Liver (tissue), 9 donors: Measurements from ENCODE around the gene SNRPD2. TPM values are rescaled to one million over a fixed set of nuclear protein-coding genes. Genes with fewer than 3 reads are reported as not detected.
A peak's percentile ranks its signal among the peaks of the same experiment; 100 is the strongest.
"Not testable (repeated sequence)": the region's sequence is repeated elsewhere in the genome, so short reads cannot be mapped to it uniquely, and the experiment has no call there.

Experiments used
- DNase-seq: peaks from one replicate; pipeline ENCODE4 v3.0.0-alpha.2; 2017; ENCODE audit warnings: low spot score
- H3K27ac ChIP-seq, 2 donors: one replicate each; pipeline ENCODE4 v1.7.0; 2013; ENCODE audit warnings: inconsistent platforms in 2 of 2, low read length in 2 of 2, control low read depth in 1 of 2, low read depth in 1 of 2, mild to moderate bottlenecking in 1 of 2
- H3K27me3 ChIP-seq, 4 donors: one replicate each; pipeline versions ENCODE4 v1.6.1 to v1.7.0; 2013; ENCODE audit warnings: low read length in 3 of 4, inconsistent platforms in 1 of 4, mild to moderate bottlenecking in 1 of 4, moderate library complexity in 1 of 4; ENCODE audit not compliant: control insufficient read depth in 4 of 4, insufficient read depth in 4 of 4
- H3K36me3 ChIP-seq, 4 donors: one replicate each; pipeline versions ENCODE4 v1.6.1 to v1.7.0; 2013; ENCODE audit warnings: low read length in 3 of 4, mild to moderate bottlenecking in 3 of 4, low read depth in 1 of 4, moderate library complexity in 1 of 4; ENCODE audit not compliant: control insufficient read depth in 4 of 4, insufficient read depth in 3 of 4
- H3K4me1 ChIP-seq, 4 donors: one replicate each; pipeline versions ENCODE4 v1.6.1 to v1.7.0; 2013; ENCODE audit warnings: low read length in 3 of 4, mild to moderate bottlenecking in 3 of 4, moderate library complexity in 1 of 4; ENCODE audit not compliant: control insufficient read depth in 4 of 4, insufficient read depth in 4 of 4
- H3K4me3 ChIP-seq, 3 donors: one replicate each; pipeline versions ENCODE4 v1.6.1 to v1.7.0; 2013; ENCODE audit warnings: low read length in 3 of 3, control low read depth in 1 of 3, low read depth in 1 of 3, mild to moderate bottlenecking in 1 of 3
- H3K9ac ChIP-seq, 2 donors: one replicate each; pipeline ENCODE4 v1.7.0; 2013; ENCODE audit warnings: low read length in 2 of 2, mild to moderate bottlenecking in 2 of 2, moderate library complexity in 2 of 2, control low read depth in 1 of 2, low read depth in 1 of 2
- H3K9me3 ChIP-seq, 4 donors: one replicate each; pipeline versions ENCODE4 v1.6.1 to v1.7.0; 2013; ENCODE audit warnings: low read length in 3 of 4; ENCODE audit not compliant: control insufficient read depth in 4 of 4
- ATF3 ChIP-seq: IDR thresholded peaks from 2 replicates; pipeline ENCODE4 v1.6.1; 2016; ENCODE audit warnings: antibody characterized with exemption
- CTCF ChIP-seq: fragments of 150-350 bp; IDR thresholded peaks from 2 replicates; pipeline ENCODE4 v1.5.1; 2017; ENCODE audit warnings: improper control_type of control experiment, low read depth, low read length; ENCODE audit not compliant: missing input control
- EGR1 ChIP-seq, 2 donors: IDR thresholded peaks; 2 replicates each; pipeline ENCODE4 v1.6.1; 2016 to 2018; ENCODE audit warnings: antibody characterized with exemption in 2 of 2, low read depth in 2 of 2
- FOXA1 ChIP-seq: IDR thresholded peaks from 2 replicates; pipeline ENCODE4 v1.6.1; 2016; ENCODE audit warnings: antibody characterized with exemption
- FOXA2 ChIP-seq: IDR thresholded peaks from 2 replicates; pipeline ENCODE4 v1.6.1; 2016; ENCODE audit warnings: antibody characterized with exemption
- GABPA ChIP-seq, 2 donors: IDR thresholded peaks in 1 of 2; conservative IDR thresholded peaks in 1 of 2; 2 replicates each; pipeline ENCODE4 v1.6.1; 2016; ENCODE audit warnings: antibody characterized with exemption in 2 of 2, mild to moderate bottlenecking in 1 of 2, moderate library complexity in 1 of 2
- HNF4A ChIP-seq, 2 donors: conservative IDR thresholded peaks; 2 replicates each; pipeline ENCODE4 v1.6.1; 2016; ENCODE audit warnings: antibody characterized with exemption in 2 of 2, mild to moderate bottlenecking in 2 of 2
- HNF4G ChIP-seq: IDR thresholded peaks from 2 replicates; pipeline ENCODE4 v1.6.1; 2016; ENCODE audit warnings: antibody characterized with exemption
- JUND ChIP-seq, 2 donors: IDR thresholded peaks; 2 replicates each; pipeline ENCODE4 v1.6.1; 2016; ENCODE audit warnings: antibody characterized with exemption in 2 of 2
- MAX ChIP-seq: IDR thresholded peaks from 2 replicates; pipeline ENCODE4 v1.6.1; 2016; ENCODE audit warnings: antibody characterized with exemption
- NR2F2 ChIP-seq: IDR thresholded peaks from 2 replicates; pipeline ENCODE4 v1.6.1; 2016; ENCODE audit warnings: antibody characterized with exemption
- RAD21 ChIP-seq, 2 donors: IDR thresholded peaks; 2 replicates each; pipeline ENCODE4 v1.6.1; 2016; ENCODE audit warnings: antibody characterized with exemption in 2 of 2, mild to moderate bottlenecking in 2 of 2
- REST ChIP-seq: IDR thresholded peaks from 2 replicates; pipeline ENCODE4 v1.6.1; 2016; ENCODE audit warnings: antibody characterized with exemption, mild to moderate bottlenecking
- RXRA ChIP-seq, 2 donors: IDR thresholded peaks; 2 replicates each; pipeline ENCODE4 v1.6.1; 2017 to 2018; ENCODE audit warnings: antibody characterized with exemption in 2 of 2, mild to moderate bottlenecking in 1 of 2
- SP1 ChIP-seq: IDR thresholded peaks from 2 replicates; pipeline ENCODE4 v1.6.1; 2018; ENCODE audit warnings: antibody characterized with exemption, mild to moderate bottlenecking
- TAF1 ChIP-seq: conservative IDR thresholded peaks from 2 replicates; pipeline ENCODE4 v1.6.1; 2016; ENCODE audit warnings: antibody characterized with exemption, mild to moderate bottlenecking
- YY1 ChIP-seq: IDR thresholded peaks from 2 replicates; pipeline ENCODE4 v1.6.1; 2016; ENCODE audit warnings: antibody characterized with exemption, mild to moderate bottlenecking
- ZBTB33 ChIP-seq: IDR thresholded peaks from 2 replicates; pipeline ENCODE4 v1.6.1; 2016; ENCODE audit warnings: antibody characterized with exemption
- WGBS: extraction: QIAGEN DNeasy Blood & Tissue Kit; methylation state at CpG from one replicate; pipeline ENCODE4 v1.1.7; 2013; 5-methylcytosine and 5-hydroxymethylcytosine counted together
- polyA plus RNA-seq, 2 donors: library from polyadenylated mRNA; stranded (reverse) in 1 of 2; unstranded in 1 of 2; fragments of 200-250 nt in 1 of 2; fragments of >200 nt in 1 of 2; fragmentation: Nextera tagmentation in 1 of 2; extraction: Ambion mirVana in 1 of 2; gene quantifications; one replicate each; pipeline versions ENCODE4 v1.2.1 to v1.2.3, GENCODE V29; 2013 to 2015
- total RNA-seq, 2 donors: library from RNA; depleted of rRNA; stranded (reverse); fragments of >200 nt; gene quantifications; one replicate each; pipeline ENCODE4 v1.2.3, GENCODE V29; 2014
- donor health status: healthy.
- donor health status: healthy.
- donor health status: healthy.
- donor health status: healthy.
- donor health status: healthy.

The SNRPD2 gene
- total and polyA plus RNA-seq, 4 donors = 38.6 to 175 (median 90.5) TPM

GRCh38 chr19:45729800-45730290 lies 38.1 kb upstream of the SNRPD2 start:
- DNase-seq = no peak
- WGBS = 9% methylated on average over 10 of the region's 10 CpGs

GRCh38 chr19:45728683-45729082 lies 36.9 kb upstream of the SNRPD2 start:
- 97% methylated on average over 18 of the region's 18 CpGs for WGBS
- not testable (repeated sequence) for H3K4me3 ChIP-seq, H3K9me3 ChIP-seq, H3K27ac ChIP-seq, H3K27me3 ChIP-seq, H3K36me3 ChIP-seq, DNase-seq, H3K9ac ChIP-seq
- peaks cover 0 to 18% (median 8%) of the 10 kb centered on the region in 4 donors for H3K4me1 ChIP-seq

More at GRCh38 chr19:45729800-45730290, 38.1 kb upstream of the SNRPD2 start:
- Histone ChIP-seq H3K9ac (peak overlapping the region; percentile 42 to 69), H3K27ac (peak overlapping the region in 1 of 2 donors; percentile 35), H3K36me3 (peaks cover 0 to 1% (median 0%) of the 10 kb centered on the region in 4 donors), H3K4me3 (peak overlapping the region; percentile 66 to 94 (median 80)), H3K4me1 (peaks cover 0 to 18% (median 8%) of the 10 kb centered on the region in 4 donors), H3K27me3 (no peaks in the 10 kb centered on the region), H3K9me3 (no peaks in the 10 kb centered on the region)
- TF ChIP-seq HNF4G (no peak), NR2F2 (no peak), JUND (IDR thresholded peaks at IDR 0.05) (no peak), RAD21 (IDR thresholded peaks at IDR 0.05) (no peak), RXRA (IDR thresholded peaks at IDR 0.05) (no peak), SP1 (no peak), ZBTB33 (no peak), MAX (no peak), CTCF (no peak), EGR1 (IDR thresholded peaks at IDR 0.05; ENCODE audit: low read depth in 2 of 2) (no peak), HNF4A (conservative IDR thresholded peaks at IDR 0.05) (no peak), ATF3 (no peak), YY1 (no peak), FOXA1 (no peak), TAF1 (no peak), GABPA (IDR thresholded peaks at IDR 0.05 in 1 of 2, conservative IDR thresholded peaks at IDR 0.05 in 1 of 2) (no peak), REST (no peak), FOXA2 (no peak)

GRCh38 chr19:45720065-45720464 lies 28.3 kb upstream of the SNRPD2 start:
- 97% methylated on average over 11 of the region's 11 CpGs for WGBS
- H3K36me3 ChIP-seq, H3K27me3 ChIP-seq, H3K9me3 ChIP-seq, H3K4me3 ChIP-seq, H3K9ac ChIP-seq, DNase-seq: not testable (repeated sequence)
- Histone ChIP-seq H3K27ac (peak overlapping the region; percentile 74 to 88), H3K4me1 (peaks cover 5 to 25% (median 17%) of the 10 kb centered on the region in 4 donors)
